Esophagus squamous epithelium (tissue), 4 donors: ENCODE data around the gene CACNA2D3.

Source experiments
- CTCF ChIP-seq, 6 experiments: fragments of 450-650 bp in 4 of 6; fragments of 200-600 bp in 2 of 6; sonication (generic) in 2 of 6; IDR thresholded peaks; one replicate each; pipeline ENCODE4 v1.5.1; 2016 to 2019; ENCODE audit warnings: antibody characterized with exemption in 6 of 6, mild to moderate bottlenecking in 4 of 6, moderate library complexity in 4 of 6
- POLR2A ChIP-seq, 4 donors: fragments of 450-650 bp; IDR thresholded peaks; one replicate each; pipeline ENCODE4 v1.6.1; 2017; ENCODE audit warnings: antibody characterized with exemption in 4 of 4, mild to moderate bottlenecking in 4 of 4, moderate library complexity in 3 of 4

GRCh38 chr3:54685213-54685612 is 562.9 kb downstream of the CACNA2D3 start:
- TF ChIP-seq CTCF (IDR thresholded peaks at IDR 0.05) (no peak), POLR2A (IDR thresholded peaks at IDR 0.05) (no peak)
